CD4-positive, alpha-beta T cell (primary cell): ENCODE measurements around the gene CCR5AS.

ENCODE experiments used
- ATAC-seq: fragments of 200-7000 bp; cut with Tn5 transposase; one replicate; pipeline ENCODE4 v1.10.0; 2022; ENCODE audit warnings: mild to moderate bottlenecking; ENCODE audit not compliant: poor library complexity
- CTCF ChIA-PET: fragments of 350-600 bp; sonication (Branson Sonifier 250); formaldehyde crosslinking; loops from one replicate; lab custom pipeline; 2021; ENCODE audit warnings: antibody characterized with exemption, inconsistent platforms; lab: Charles Lee
- POLR2A ChIA-PET: fragments of 350-600 bp; sonication (Branson Sonifier 250); formaldehyde crosslinking; loops from one replicate; lab custom pipeline; 2021; ENCODE audit warnings: antibody characterized with exemption, inconsistent platforms; lab: Charles Lee
- DNase-seq, 14 experiments: peaks; one replicate each; pipeline ENCODE4 v3.0.0-alpha.2; 2013 to 2020; ENCODE audit warnings: mixed read lengths in 2 of 14
- H3K27ac ChIP-seq, 2 donors: one replicate each; pipeline versions ENCODE4 v1.5.1 to v1.7.0; 2013; ENCODE audit warnings: low read length in 2 of 2, low read depth in 1 of 2, mild to moderate bottlenecking in 1 of 2
- H3K27me3 ChIP-seq, 2 experiments: 1 replicate in 1 of 2; 2 replicates in 1 of 2; pipeline versions ENCODE4 v1.6.1 to v1.7.0; 2013; ENCODE audit warnings: low read length in 2 of 2, control low read depth in 1 of 2, mild to moderate bottlenecking in 1 of 2, moderate library complexity in 1 of 2; ENCODE audit not compliant: insufficient read depth in 2 of 2, control insufficient read depth in 1 of 2
- H3K36me3 ChIP-seq: one replicate; pipeline ENCODE4 v1.6.1; 2013; ENCODE audit warnings: low read length, control low read depth; ENCODE audit not compliant: insufficient read depth
- H3K4me1 ChIP-seq: one replicate; pipeline ENCODE4 v1.6.1; 2013; ENCODE audit warnings: low read length, control low read depth; ENCODE audit not compliant: insufficient read depth
- H3K4me3 ChIP-seq: one replicate; pipeline ENCODE4 v1.5.1; 2013; ENCODE audit warnings: mild to moderate bottlenecking, low read length, moderate library complexity
- H3K9me3 ChIP-seq, 2 experiments: 1 replicate in 1 of 2; 2 replicates in 1 of 2; pipeline versions ENCODE4 v1.6.1 to v1.7.0; 2013; ENCODE audit warnings: low read length in 2 of 2, mild to moderate bottlenecking in 2 of 2, control low read depth in 1 of 2, moderate library complexity in 1 of 2; ENCODE audit not compliant: control insufficient read depth in 1 of 2, insufficient read depth in 1 of 2
- H3K27ac Mint-ChIP-seq: one replicate; pipeline ENCODE4 v1.8.0; 2020; ENCODE audit warnings: mixed read lengths
- H3K27me3 Mint-ChIP-seq: one replicate; pipeline ENCODE4 v1.8.0; 2021; ENCODE audit warnings: mixed read lengths
- H3K36me3 Mint-ChIP-seq: one replicate; pipeline ENCODE4 v1.8.0; 2021; ENCODE audit warnings: low read depth, mixed read lengths
- H3K4me1 Mint-ChIP-seq: one replicate; pipeline ENCODE4 v1.8.0; 2021; ENCODE audit warnings: low read depth, mixed read lengths
- H3K4me3 Mint-ChIP-seq: one replicate; pipeline ENCODE4 v1.8.0; 2020; ENCODE audit warnings: mild to moderate bottlenecking, mixed read lengths
- H3K9me3 Mint-ChIP-seq: one replicate; pipeline ENCODE4 v1.8.0; 2020; ENCODE audit warnings: mixed read lengths
- intact Hi-C, 2 experiments: fragments of 100-400 bp; cut with DNase I in 1 of 2; cut with micrococcal nuclease in 1 of 2; formaldehyde crosslinking; loops; one replicate each; pipeline versions ENCODE4 v1.15.1 to v1.9.0; 2023 to 2025; cut with DNase I, micrococcal nuclease
- TF ChIP-seq, protein P1 (sequence below): fragments of 200-600 bp; IDR thresholded peaks from one replicate; pipeline ENCODE4 v1.8.0; 2022; ENCODE audit warnings: antibody characterized with exemption, mild to moderate bottlenecking

Gene CCR5AS

DNA sequence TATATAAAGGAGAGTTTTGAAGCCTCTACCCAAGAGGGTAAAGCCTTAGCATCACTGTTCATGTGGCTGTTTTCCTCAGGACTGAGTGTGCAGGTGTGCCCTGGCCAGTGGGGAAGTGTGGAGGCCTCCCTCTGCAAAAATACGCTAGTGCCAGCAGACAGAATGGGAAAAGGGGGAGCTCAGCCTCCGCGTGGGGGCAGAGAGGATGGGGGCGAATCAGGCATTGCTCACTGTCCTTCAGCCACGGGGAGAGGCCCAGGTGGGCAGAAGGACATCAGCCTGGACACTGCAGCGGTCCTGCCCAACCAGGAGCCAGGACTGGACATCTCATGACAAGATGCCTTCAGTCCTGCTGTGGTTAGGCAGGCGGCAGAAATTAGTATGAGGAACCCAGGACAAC lies 47.7 kb upstream of the CCR5AS start:
- Histone ChIP-seq H3K9me3 (peaks cover 0 to 10% of the 10 kb centered on the region in 2 experiments), H3K4me1 (no peaks in the 10 kb centered on the region), H3K4me3 (no peak overlapping the region), H3K36me3 (no peaks in the 10 kb centered on the region), H3K27me3 (no peaks in the 10 kb centered on the region), H3K27ac (no peak overlapping the region)
- Mint-ChIP-seq H3K4me1 (no peaks in the 10 kb centered on the region), H3K9me3 (no peaks in the 10 kb centered on the region), H3K27me3 (peaks cover 5% of the 10 kb centered on the region), H3K36me3 (no peaks in the 10 kb centered on the region), H3K27ac (no peak overlapping the region), H3K4me3 (no peak overlapping the region)
- intact Hi-C loops = no loop called here
- CTCF ChIA-PET = interaction anchor here (1.3 kb wide), 1 partner anchor 34 kb away, joined by 3 read pairs; no protein-coding TSS in a partner anchor
- no peak for DNase-seq
- ATAC-seq = no peak
- TF ChIP-seq, protein P1, sequence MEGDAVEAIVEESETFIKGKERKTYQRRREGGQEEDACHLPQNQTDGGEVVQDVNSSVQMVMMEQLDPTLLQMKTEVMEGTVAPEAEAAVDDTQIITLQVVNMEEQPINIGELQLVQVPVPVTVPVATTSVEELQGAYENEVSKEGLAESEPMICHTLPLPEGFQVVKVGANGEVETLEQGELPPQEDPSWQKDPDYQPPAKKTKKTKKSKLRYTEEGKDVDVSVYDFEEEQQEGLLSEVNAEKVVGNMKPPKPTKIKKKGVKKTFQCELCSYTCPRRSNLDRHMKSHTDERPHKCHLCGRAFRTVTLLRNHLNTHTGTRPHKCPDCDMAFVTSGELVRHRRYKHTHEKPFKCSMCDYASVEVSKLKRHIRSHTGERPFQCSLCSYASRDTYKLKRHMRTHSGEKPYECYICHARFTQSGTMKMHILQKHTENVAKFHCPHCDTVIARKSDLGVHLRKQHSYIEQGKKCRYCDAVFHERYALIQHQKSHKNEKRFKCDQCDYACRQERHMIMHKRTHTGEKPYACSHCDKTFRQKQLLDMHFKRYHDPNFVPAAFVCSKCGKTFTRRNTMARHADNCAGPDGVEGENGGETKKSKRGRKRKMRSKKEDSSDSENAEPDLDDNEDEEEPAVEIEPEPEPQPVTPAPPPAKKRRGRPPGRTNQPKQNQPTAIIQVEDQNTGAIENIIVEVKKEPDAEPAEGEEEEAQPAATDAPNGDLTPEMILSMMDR = no peak
- POLR2A ChIA-PET = no interaction called here

DNA sequence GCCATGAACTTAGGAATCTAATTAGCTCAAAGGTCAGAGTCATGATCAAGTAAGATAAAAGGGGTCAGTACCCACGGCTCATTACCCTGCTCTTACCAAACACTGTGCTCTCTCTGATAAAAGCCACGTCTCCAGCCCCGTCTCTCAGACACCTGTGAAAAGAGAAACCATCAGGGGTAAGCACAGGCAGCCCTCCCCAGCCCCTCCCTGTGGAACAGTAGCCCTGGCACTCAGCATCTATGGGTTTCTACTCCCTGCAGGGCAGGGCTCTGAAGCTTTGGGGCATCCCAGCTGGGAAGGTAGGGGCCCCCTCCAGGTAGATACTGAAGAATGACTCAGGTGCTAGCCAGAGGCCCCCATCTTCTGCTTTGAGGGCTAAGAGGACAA lies 47.3 kb upstream of the CCR5AS start:
- intact Hi-C loops = no loop called here
- Mint-ChIP-seq H3K4me3 (no peak overlapping the region), H3K27me3 (peaks cover 1% of the 10 kb centered on the region), H3K36me3 (no peaks in the 10 kb centered on the region), H3K9me3 (no peaks in the 10 kb centered on the region), H3K27ac (no peak overlapping the region), H3K4me1 (no peaks in the 10 kb centered on the region)
- Histone ChIP-seq H3K27me3 (no peaks in the 10 kb centered on the region), H3K4me3 (no peak overlapping the region), H3K4me1 (no peaks in the 10 kb centered on the region), H3K9me3 (peaks cover 0 to 10% of the 10 kb centered on the region in 2 experiments), H3K36me3 (no peaks in the 10 kb centered on the region), H3K27ac (no peak overlapping the region)
- DNase-seq (no peak), ATAC-seq (no peak)
- TF ChIP-seq, protein P1 = no peak
- CTCF ChIA-PET = interaction anchor here (1.3 kb wide), 1 partner anchor 34 kb away, joined by 3 read pairs; no protein-coding TSS in a partner anchor
- POLR2A ChIA-PET = no interaction called here

DNA sequence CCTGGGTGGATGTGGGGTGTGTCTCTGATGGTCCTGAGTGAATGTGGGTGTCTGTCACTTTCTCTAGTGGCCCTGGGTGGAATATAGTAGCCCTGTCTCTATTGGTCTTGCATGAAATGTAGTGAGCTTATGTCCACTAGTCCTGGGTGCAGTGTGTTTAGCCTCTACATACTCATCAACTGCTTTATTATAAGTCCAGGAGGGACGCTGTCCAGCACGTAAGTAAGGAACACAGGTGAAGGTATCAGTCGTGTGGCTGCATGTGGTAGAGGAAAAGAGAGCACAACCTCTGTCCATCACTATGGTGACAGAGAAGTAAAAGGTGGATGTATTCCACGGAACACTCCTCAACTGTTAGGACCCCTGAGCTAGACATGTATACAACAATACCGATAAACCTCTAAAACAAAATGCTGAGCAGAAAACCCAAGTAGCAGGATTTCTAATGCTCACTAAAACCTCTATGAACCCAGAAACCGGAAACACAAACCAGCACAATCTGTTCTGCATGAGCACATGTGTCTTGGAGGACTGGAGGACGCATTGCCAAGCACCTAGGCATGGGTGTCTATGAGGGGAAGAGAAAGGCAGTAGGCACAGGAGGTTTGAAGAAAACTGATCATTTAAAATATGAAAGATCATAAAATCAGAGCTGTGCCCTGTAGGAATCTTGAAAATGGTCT lies 46.8 kb upstream of the CCR5AS start:
- intact Hi-C loops = no loop called here
- no peak overlapping the region for H3K4me3 ChIP-seq
- DNase-seq = no peak
- no peak overlapping the region for H3K27ac ChIP-seq
- H3K4me1 ChIP-seq = no peaks in the 10 kb centered on the region
- CTCF ChIA-PET = interaction anchor here (1.3 kb wide), 1 partner anchor 35 kb away, joined by 3 read pairs; no protein-coding TSS in a partner anchor
- no peaks in the 10 kb centered on the region for H3K36me3 ChIP-seq
- POLR2A ChIA-PET = no interaction called here
- H3K36me3 Mint-ChIP-seq = no peaks in the 10 kb centered on the region
- no peak overlapping the region for H3K27ac Mint-ChIP-seq
- TF ChIP-seq, protein P1 = no peak
- H3K27me3 Mint-ChIP-seq = no peaks in the 10 kb centered on the region
- H3K4me3 Mint-ChIP-seq = no peak overlapping the region
- peaks cover 0 to 10% of the 10 kb centered on the region in 2 experiments for H3K9me3 ChIP-seq
- no peaks in the 10 kb centered on the region for H3K27me3 ChIP-seq
- ATAC-seq = no peak
- H3K4me1 Mint-ChIP-seq = no peaks in the 10 kb centered on the region
- no peaks in the 10 kb centered on the region for H3K9me3 Mint-ChIP-seq
